ENCODE data around the gene CD22.
"Not testable (repeated sequence)": the region's sequence is repeated elsewhere in the genome, so short reads cannot be mapped to it uniquely, and the experiment has no call there.

CD22 gene

DNA sequence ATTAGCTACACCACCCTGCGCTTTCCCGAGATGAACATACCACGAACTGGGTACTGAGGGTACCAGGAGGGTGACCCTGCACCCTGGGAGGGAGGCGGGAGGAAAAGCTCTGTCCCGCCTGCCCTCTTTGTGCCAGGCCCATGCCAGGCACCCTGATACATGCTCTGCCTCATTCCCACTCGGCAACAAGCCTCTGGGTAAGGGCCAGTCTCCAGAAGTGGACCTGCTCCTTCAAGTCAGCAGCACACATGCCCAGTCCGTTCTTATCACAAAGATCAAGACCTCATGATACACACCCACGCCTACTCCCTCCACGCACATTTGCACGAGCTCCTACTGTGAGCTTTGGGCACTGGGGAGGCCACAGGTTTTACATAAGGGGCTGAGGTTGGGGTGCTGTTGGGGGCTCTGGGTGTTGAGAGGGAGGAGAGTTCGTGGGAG, 16.7 kb downstream of the CD22 start:
- DNase-seq = no peak

- no peak for DNase-seq
Observed at GRCh38 chr19:35346193-35347052, 17.4 kb downstream of the CD22 start.

DNA sequence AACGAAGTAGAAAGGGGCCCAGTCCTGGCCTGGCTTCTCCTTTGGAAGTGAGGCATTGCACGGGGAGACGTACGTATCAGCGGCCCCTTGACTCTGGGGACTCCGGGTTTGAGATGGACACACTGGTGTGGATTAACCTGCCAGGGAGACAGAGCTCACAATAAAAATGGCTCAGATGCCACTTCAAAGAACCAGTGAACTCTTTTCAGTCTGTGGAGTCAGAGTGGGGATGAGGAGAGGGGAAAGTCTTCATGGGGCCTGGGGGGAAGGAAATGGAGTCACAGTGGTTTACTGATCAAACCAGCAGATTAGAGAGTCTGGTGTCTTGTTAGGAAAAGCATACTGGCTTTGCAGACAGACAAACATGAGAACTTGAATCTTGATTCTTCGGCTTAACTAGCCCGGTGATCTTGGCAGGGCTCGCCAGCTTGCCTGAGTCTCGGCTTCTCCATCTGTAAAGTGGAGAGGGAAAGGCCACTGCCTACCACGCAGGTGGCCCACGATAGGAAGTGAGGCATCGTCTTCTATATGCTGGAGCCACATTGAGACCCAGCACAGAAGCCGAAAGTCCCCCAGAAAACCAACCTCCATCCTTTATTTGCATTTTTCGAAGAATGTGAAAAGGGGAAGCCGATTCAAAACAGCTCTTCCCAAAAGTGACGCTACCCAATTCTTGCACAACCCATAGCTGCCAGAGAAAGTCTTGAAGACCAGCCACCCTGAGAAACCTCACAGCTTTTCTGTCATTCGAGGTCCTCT, 18.4 kb downstream of the CD22 start, which contains the start of gene FFAR1:
Gene FFAR1 (plus strand): TSS at position 732 of the 759 bp plus-strand sequence. CDS start 3,650 bp downstream, outside the sequence.
- no peak for DNase-seq

DNA sequence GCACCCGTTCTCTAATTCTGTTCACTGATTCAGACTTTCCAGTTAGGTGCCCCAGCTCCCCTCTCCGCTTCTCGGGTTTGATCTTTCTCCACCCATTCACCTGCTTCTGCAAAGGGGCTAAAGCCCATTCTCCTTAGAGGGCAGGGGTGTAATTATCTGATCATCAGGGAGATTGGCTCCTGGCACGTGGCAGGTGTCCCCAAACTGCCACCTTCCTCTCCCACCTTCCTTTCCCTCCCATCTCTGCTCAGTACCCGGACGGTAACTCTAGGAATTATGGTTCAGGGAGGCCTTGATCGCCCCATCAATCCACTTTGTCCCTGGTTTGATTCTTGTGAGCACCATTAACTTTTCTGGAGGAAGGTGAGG, 18.9 kb downstream of the CD22 start:
- no peak for DNase-seq

DNA sequence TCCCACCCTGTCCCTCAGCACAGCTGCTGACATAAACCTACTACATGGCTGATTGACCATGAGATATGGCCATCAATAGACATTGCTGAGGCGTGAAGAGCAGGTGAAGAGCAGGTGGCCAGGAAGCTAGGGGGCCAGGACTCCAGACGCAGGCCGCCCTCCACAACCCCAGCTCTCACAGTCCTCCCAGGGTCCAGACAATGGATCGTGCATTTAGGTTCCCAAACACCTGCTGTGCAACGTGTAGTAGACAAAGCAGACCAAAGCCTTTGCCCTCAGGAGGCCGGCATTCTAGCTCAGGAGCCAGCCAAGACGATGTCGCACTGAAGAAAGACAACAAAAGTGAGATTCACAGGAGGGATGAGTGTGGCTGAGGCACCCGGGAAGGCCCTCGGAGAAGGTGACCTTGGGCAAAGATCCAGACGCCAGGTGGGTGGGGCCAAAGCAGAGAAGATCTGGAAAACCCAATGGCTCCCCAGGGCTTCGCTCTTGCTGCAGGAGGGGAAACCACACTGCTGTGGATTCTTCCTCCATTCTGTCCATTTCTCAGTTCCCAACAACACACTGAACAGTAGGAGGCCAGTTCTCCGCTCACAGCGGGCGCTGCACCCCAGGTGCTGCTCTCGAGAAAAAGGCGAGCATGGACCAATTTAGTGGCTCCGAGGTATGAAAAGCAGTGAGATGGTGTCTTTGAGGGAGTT, 20.1 kb downstream of the CD22 start:
- DNase-seq = no peak

DNA sequence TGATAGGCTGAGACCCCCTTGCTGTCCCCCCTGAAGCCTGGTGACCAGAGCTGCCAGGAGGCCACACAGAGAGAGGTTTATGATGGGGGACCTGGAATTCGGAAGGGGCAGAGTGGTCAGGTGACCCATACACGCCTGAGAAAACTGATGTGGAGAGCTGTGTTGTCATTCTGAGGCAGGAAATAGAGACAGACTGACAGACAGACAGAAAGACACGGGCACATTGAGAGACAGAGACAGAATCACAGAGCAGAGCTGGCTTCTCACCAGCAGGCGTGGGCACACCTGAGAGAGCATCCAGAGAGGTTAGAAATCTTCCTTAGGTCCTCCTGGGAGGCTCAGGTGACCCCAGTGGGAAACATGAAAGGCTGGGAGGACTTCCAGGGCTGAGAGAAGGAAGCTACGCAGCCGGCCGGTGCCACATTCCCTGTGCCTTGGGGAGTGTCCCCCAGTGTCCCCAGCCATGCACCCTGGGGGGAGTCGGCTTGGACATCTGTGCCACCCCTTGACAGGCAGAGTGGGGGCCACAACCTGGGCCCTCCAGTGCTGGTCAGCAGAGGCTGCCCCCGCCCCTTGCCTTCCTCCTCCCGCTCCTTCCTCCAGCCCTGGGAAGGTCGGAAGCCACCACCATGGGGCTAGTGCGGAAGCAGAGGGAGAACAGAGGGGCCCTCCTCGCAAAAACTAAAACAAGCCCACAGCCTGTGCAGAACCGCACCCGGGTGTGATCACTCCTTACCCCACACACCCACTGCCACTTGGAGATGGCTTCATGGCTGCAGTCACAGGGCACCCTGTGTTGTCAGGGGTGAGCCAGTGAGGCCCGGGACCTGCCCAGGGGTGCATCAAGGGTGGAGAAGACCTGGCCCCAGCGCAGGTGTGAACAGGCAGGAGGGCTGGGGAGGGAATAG, 20.9 kb downstream of the CD22 start:
- DNase-seq = no peak

- DNase-seq = no peak
Observed at GRCh38 chr19:35350591-35350990, 21.6 kb downstream of the CD22 start.

DNA sequence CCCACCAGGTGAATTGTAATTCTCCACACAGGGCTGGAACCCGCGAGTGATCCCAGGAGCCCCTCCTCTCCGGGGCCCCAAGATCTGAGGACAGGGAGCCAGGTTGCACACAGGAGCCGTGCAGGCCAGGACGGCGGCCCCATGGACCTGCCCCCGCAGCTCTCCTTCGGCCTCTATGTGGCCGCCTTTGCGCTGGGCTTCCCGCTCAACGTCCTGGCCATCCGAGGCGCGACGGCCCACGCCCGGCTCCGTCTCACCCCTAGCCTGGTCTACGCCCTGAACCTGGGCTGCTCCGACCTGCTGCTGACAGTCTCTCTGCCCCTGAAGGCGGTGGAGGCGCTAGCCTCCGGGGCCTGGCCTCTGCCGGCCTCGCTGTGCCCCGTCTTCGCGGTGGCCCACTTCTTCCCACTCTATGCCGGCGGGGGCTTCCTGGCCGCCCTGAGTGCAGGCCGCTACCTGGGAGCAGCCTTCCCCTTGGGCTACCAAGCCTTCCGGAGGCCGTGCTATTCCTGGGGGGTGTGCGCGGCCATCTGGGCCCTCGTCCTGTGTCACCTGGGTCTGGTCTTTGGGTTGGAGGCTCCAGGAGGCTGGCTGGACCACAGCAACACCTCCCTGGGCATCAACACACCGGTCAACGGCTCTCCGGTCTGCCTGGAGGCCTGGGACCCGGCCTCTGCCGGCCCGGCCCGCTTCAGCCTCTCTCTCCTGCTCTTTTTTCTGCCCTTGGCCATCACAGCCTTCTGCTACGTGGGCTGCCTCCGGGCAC, 22.6 kb downstream of the CD22 start:
- DNase-seq = no peak

DNA sequence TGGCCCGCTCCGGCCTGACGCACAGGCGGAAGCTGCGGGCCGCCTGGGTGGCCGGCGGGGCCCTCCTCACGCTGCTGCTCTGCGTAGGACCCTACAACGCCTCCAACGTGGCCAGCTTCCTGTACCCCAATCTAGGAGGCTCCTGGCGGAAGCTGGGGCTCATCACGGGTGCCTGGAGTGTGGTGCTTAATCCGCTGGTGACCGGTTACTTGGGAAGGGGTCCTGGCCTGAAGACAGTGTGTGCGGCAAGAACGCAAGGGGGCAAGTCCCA, 23.1 kb downstream of the CD22 start:
- DNase-seq = no peak

GRCh38 chr19:35352448-35353304, 23.7 kb downstream of the CD22 start:
- DNase-seq = no peak

DNA sequence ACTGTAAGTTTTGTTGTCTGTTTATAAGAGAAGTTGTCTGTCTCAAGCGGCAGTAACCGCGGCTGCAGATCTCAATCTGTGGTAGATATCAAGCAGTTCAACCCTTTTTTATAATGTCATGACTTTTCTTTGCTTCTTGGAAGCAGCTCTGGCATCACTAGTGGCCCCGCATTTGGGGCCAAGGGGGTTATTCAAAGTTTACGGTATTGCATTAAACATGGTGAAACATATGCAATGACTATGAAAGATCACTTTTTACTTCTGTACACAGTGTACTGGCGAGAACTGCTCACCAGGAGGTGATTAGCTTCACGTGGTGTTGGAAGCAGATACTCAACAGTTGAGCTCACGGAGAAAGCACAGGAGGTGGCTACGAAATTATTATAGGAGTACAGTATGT, 24.6 kb downstream of the CD22 start:
- no peak for DNase-seq

DNA sequence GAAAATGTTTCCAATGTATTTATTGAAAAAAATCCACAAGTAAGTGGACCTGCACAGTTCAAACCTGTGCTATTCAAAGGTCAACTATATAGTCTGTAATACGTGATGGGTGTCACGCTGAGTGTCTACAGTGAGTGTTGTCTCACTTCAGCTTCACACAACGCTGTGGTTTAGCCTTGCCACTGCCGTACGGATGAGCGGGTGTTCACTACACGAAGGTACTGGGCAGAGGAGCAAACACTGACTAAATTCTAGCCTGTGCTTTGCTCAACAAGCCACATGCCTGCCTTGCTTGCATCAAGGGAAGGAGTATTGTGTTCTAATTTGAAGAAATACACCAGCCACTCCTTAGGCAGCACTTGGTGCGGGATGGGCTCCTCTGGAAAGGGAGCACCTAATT, 25.9 kb downstream of the CD22 start:
- no peak for DNase-seq

DNA sequence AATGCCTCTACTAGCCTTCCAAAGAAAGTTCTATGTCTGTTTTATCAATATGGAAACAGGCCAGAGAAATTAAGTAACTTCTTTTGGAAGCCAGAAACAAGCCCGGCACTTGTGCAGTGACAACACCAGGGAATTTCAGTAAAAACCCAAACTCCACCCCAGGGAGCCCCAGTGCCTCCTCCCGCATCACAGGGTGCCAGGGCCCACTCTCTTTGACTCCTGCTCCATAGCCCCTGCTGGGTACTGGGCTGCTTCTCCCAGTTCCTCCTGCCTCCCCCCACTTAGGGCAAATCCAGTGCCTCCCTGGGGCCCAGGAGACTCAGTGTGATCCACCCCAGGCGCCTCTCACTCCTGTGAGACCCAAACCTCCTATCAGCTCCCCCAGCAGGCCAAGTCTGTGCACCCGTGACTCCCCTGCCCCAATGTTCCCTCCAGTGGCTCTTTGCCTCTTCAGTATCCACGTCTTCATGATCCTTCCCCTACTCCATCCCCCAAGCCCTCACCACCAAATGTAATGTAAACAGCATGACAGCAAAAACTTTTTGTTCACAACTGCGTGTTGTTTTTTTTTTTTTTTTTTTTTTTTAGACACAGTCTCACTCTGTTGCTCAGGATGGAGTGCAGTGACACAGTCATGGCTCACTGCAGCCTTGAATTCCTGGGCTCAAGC, 26.9 kb downstream of the CD22 start:
- no peak for DNase-seq

- DNase-seq = no peak
Observed at GRCh38 chr19:35357867-35358573, 29.0 kb downstream of the CD22 start, which contains the start of gene FFAR3. Gene FFAR3, plus strand, starts transcription at chr19:35358460. Its CDS starts 431 bp downstream, at chr19:35358891.

GRCh38 chr19:35358834-35359233, 29.8 kb downstream of the CD22 start:
- DNase-seq = not testable (repeated sequence)

DNA sequence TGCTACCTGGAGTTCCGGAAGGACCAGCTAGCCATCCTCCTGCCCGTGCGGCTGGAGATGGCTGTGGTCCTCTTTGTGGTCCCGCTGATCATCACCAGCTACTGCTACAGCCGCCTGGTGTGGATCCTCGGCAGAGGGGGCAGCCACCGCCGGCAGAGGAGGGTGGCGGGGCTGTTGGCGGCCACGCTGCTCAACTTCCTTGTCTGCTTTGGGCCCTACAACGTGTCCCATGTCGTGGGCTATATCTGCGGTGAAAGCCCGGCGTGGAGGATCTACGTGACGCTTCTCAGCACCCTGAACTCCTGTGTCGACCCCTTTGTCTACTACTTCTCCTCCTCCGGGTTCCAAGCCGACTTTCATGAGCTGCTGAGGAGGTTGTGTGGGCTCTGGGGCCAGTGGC, 30.4 kb downstream of the CD22 start:
- DNase-seq = not testable (repeated sequence)

DNA sequence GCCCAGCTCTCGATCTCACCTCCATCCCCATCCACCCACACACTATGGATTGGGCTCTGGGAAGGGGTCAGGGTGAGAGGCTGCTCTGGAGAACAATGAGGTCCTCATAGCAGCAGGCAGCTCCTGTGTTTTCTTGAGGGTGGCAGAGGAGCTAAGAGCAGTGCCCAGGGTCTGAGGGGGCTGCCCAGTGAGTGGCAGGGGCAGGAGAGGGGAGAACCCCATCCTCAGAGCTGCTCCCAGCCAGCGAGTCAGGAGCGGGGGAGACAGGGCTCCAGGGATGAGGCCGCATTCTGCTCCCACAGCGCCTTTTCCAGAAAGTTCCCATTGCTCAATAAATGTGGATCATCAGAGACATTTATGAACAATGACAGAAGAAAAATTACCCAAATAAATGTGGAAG, 31.1 kb downstream of the CD22 start:
- DNase-seq = not testable (repeated sequence)

- no peak for DNase-seq
Observed at GRCh38 chr19:35360880-35361420, 32.0 kb downstream of the CD22 start.
